ENCODE data around the gene HAT1. TPM values are rescaled to one million over a fixed set of nuclear protein-coding genes. Genes with fewer than 3 reads are reported as not detected.
"Not testable (repeated sequence)": the region's sequence is repeated elsewhere in the genome, so short reads cannot be mapped to it uniquely, and the experiment has no call there.

HAT1 gene
- total RNA-seq, 2 experiments from 2014 or later, result 75.5 to 77.3 TPM

GRCh38 chr2:171893824-171894611 lies 28.2 kb upstream of the HAT1 start, which contains the start of gene SLC25A12:
TSS of gene SLC25A12 (minus strand) at chr2:171894244. CDS start at chr2:171894214, 30 bp downstream.
- H3K27ac Mint-ChIP-seq, result peak within 1 kb of the TSS; percentile 87
- peaks cover 29% of the 10 kb centered on the region for H3K36me3 Mint-ChIP-seq (ENCODE audit: low read depth)
- ATAC-seq, result peak; percentile 98
- ChIA-PET POLR2A (interaction anchor here (0.7 to 3.5 kb wide), 3 partner anchors 8 to 83 kb away, joined by 3 to 23 read pairs (median 3); partner anchors contain the start of gene HAT1), CTCF (interaction anchor here (0.6 to 1.2 kb wide), 5 partner anchors 11 to 964 kb away, joined by 3 to 4 read pairs (median 3); no protein-coding TSS in a partner anchor)
- peak within 1 kb of the TSS; percentile 96 for H3K4me3 Mint-ChIP-seq
- H3K9me3 Mint-ChIP-seq (ENCODE audit: insufficient read depth), result no peaks in the 10 kb centered on the region
- peak; percentile 81 for DNase-seq
- H3K27me3 Mint-ChIP-seq (ENCODE audit: low read depth), result no peaks in the 10 kb centered on the region
- H3K4me1 Mint-ChIP-seq (ENCODE audit: low read depth), result peaks cover 28% of the 10 kb centered on the region

GRCh38 chr2:171894612-171894947 lies 27.7 kb upstream of the HAT1 start:
- ChIA-PET CTCF (interaction anchor here (1.2 kb wide), 2 partner anchors 29 to 168 kb away, joined by 3 read pairs; no protein-coding TSS in a partner anchor), POLR2A (interaction anchor here (1.3 to 3.5 kb wide), 2 partner anchors 9 to 28 kb away, joined by 3 to 23 read pairs; partner anchors contain the start of gene HAT1)
- no peak for DNase-seq
- Mint-ChIP-seq H3K27me3 (ENCODE audit: low read depth) (no peaks in the 10 kb centered on the region), H3K36me3 (ENCODE audit: low read depth) (peaks cover 24% of the 10 kb centered on the region), H3K4me1 (ENCODE audit: low read depth) (peaks cover 26% of the 10 kb centered on the region), H3K9me3 (ENCODE audit: insufficient read depth) (no peaks in the 10 kb centered on the region), H3K27ac (peak overlapping the region; percentile 51), H3K4me3 (peak overlapping the region; percentile 96)
- no peak for ATAC-seq

- ATAC-seq (no peak), DNase-seq (no peak)
- no peak overlapping the region for H3K27ac Mint-ChIP-seq
- ChIA-PET CTCF (no interaction called here), POLR2A (no interaction called here)
- peaks cover 26% of the 10 kb centered on the region for H3K4me1 Mint-ChIP-seq (ENCODE audit: low read depth)
- no peak overlapping the region for H3K4me3 Mint-ChIP-seq
- H3K27me3 Mint-ChIP-seq (ENCODE audit: low read depth), result no peaks in the 10 kb centered on the region
- H3K36me3 Mint-ChIP-seq (ENCODE audit: low read depth), result peaks cover 14% of the 10 kb centered on the region
- H3K9me3 Mint-ChIP-seq (ENCODE audit: insufficient read depth), result no peaks in the 10 kb centered on the region
These were observed 26.5 kb upstream of the HAT1 start for GRCh38 chr2:171895786-171896185.

- H3K36me3 Mint-ChIP-seq (ENCODE audit: low read depth); DNase-seq; H3K4me1 Mint-ChIP-seq (ENCODE audit: low read depth); H3K27ac Mint-ChIP-seq; CTCF ChIA-PET; H3K9me3 Mint-ChIP-seq (ENCODE audit: insufficient read depth); H3K4me3 Mint-ChIP-seq; POLR2A ChIA-PET; ATAC-seq: not testable (repeated sequence)
- H3K27me3 Mint-ChIP-seq (ENCODE audit: low read depth), result peaks cover 15% of the 10 kb centered on the region
These were observed 22.5 kb upstream of the HAT1 start for GRCh38 chr2:171899623-171900282.

GRCh38 chr2:171902840-171903420 lies 19.3 kb upstream of the HAT1 start:
- no peaks in the 10 kb centered on the region for H3K4me1 Mint-ChIP-seq (ENCODE audit: low read depth)
- ChIA-PET CTCF (no interaction called here), POLR2A (no interaction called here)
- no peak overlapping the region for H3K27ac Mint-ChIP-seq
- no peaks in the 10 kb centered on the region for H3K9me3 Mint-ChIP-seq (ENCODE audit: insufficient read depth)
- no peak for DNase-seq
- no peaks in the 10 kb centered on the region for H3K36me3 Mint-ChIP-seq (ENCODE audit: low read depth)
- no peak overlapping the region for H3K4me3 Mint-ChIP-seq
- ATAC-seq, result no peak
- H3K27me3 Mint-ChIP-seq (ENCODE audit: low read depth), result peaks cover 19% of the 10 kb centered on the region

- Mint-ChIP-seq H3K36me3 (ENCODE audit: low read depth) (no peaks in the 10 kb centered on the region), H3K4me3 (no peak overlapping the region), H3K27me3 (ENCODE audit: low read depth) (peaks cover 23% of the 10 kb centered on the region), H3K4me1 (ENCODE audit: low read depth) (no peaks in the 10 kb centered on the region), H3K9me3 (ENCODE audit: insufficient read depth) (no peaks in the 10 kb centered on the region), H3K27ac (no peak overlapping the region)
- ChIA-PET CTCF (no interaction called here), POLR2A (no interaction called here)
- no peak for ATAC-seq
- DNase-seq, result no peak
These were observed 14.0 kb upstream of the HAT1 start for GRCh38 chr2:171908235-171908634.

DNA sequence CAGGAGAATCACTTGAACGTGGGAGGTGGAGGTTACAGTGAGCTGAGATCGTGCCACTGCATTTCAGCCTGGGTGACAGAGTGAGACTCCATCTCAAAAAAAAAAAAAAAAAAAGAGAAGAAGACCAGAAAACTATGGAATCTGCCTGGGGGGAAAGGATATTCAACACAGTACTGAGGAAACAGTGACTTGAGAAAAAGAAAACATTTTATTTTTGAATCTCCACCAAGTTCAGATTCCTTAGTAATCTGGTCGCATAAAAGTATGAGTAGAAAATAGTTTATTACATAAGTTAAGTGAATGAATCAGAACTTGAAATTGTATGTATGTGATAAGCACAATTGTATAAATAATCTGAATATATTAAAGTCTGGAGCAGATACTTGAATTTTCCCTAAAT lies 13.0 kb upstream of the HAT1 start:
- Mint-ChIP-seq H3K27ac (no peak overlapping the region), H3K4me3 (no peak overlapping the region), H3K4me1 (ENCODE audit: low read depth) (no peaks in the 10 kb centered on the region), H3K27me3 (ENCODE audit: low read depth) (peaks cover 15% of the 10 kb centered on the region), H3K9me3 (ENCODE audit: insufficient read depth) (no peaks in the 10 kb centered on the region), H3K36me3 (ENCODE audit: low read depth) (no peaks in the 10 kb centered on the region)
- ChIA-PET CTCF (no interaction called here), POLR2A (no interaction called here)
- no peak for DNase-seq
- ATAC-seq, result no peak

- Mint-ChIP-seq H3K4me3 (no peak overlapping the region), H3K27ac (no peak overlapping the region), H3K9me3 (ENCODE audit: insufficient read depth) (no peaks in the 10 kb centered on the region), H3K4me1 (ENCODE audit: low read depth) (no peaks in the 10 kb centered on the region), H3K27me3 (ENCODE audit: low read depth) (peaks cover 11% of the 10 kb centered on the region), H3K36me3 (ENCODE audit: low read depth) (no peaks in the 10 kb centered on the region)
- POLR2A ChIA-PET, result no interaction called here
- CTCF ChIA-PET, result no interaction called here
- no peak for DNase-seq
- ATAC-seq, result no peak
These were observed 11.8 kb upstream of the HAT1 start for GRCh38 chr2:171910494-171910893.

GRCh38 chr2:171913517-171913916 lies 8.7 kb upstream of the HAT1 start:
- POLR2A ChIA-PET, result interaction anchor here (1.2 to 1.3 kb wide), 2 partner anchors 9 to 10 kb away, joined by 3 to 6 read pairs; partner anchors contain the start of gene HAT1
- Mint-ChIP-seq H3K27ac (no peak overlapping the region), H3K9me3 (ENCODE audit: insufficient read depth) (no peaks in the 10 kb centered on the region)

DNA sequence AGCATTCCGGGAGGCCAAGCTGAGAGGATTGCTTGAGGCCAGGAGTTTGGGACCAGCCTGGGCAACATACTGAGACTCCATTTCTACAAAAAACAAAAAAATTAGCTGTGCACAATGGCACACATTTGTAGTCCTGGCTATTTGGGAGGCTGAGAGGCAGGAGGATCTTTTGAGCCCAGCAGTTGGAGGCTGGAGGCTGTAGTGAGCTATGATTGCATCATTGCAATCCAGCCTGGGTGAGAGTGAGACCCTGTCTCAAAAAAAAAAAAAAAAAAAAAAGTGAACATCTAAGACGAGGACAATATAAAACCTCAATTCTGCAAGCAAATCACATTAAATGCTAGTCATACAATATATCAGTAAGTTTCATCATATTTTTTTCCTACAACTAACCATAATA lies 2.8 kb upstream of the HAT1 start:
- DNase-seq, result no peak
- no peak for ATAC-seq
- H3K27me3 Mint-ChIP-seq (ENCODE audit: low read depth), result no peaks in the 10 kb centered on the region
- H3K9me3 Mint-ChIP-seq (ENCODE audit: insufficient read depth), result no peaks in the 10 kb centered on the region
- peaks cover 17% of the 10 kb centered on the region for H3K4me1 Mint-ChIP-seq (ENCODE audit: low read depth)
- ChIA-PET CTCF (no interaction called here), POLR2A (no interaction called here)
- H3K4me3 Mint-ChIP-seq, result no peak overlapping the region
- H3K36me3 Mint-ChIP-seq (ENCODE audit: low read depth), result peaks cover 8% of the 10 kb centered on the region
- H3K27ac Mint-ChIP-seq, result no peak overlapping the region

More at GRCh38 chr2:171913517-171913916, 8.7 kb upstream of the HAT1 start:
- ATAC-seq (no peak), DNase-seq (no peak)
- Mint-ChIP-seq H3K36me3 (ENCODE audit: low read depth) (no peaks in the 10 kb centered on the region), H3K4me3 (no peak overlapping the region), H3K4me1 (ENCODE audit: low read depth) (no peaks in the 10 kb centered on the region), H3K27me3 (ENCODE audit: low read depth) (peaks cover 11% of the 10 kb centered on the region)
- CTCF ChIA-PET, result interaction anchor here (1.6 kb wide), 1 partner anchor 27 kb away, joined by 3 read pairs; no protein-coding TSS in a partner anchor

GRCh38 chr2:171921970-171922229 lies 361 bp upstream of the HAT1 start:
- peak overlapping the region; percentile 96 for H3K27ac Mint-ChIP-seq
- peaks cover 32% of the 10 kb centered on the region for H3K4me1 Mint-ChIP-seq (ENCODE audit: low read depth)
- CTCF ChIA-PET, result interaction anchor here (0.8 to 1.4 kb wide), 4 partner anchors 19 to 165 kb away, joined by 3 read pairs; no protein-coding TSS in a partner anchor
- no peak for DNase-seq
- no peaks in the 10 kb centered on the region for H3K9me3 Mint-ChIP-seq (ENCODE audit: insufficient read depth)
- H3K36me3 Mint-ChIP-seq (ENCODE audit: low read depth), result peaks cover 23% of the 10 kb centered on the region
- H3K27me3 Mint-ChIP-seq (ENCODE audit: low read depth), result no peaks in the 10 kb centered on the region
- POLR2A ChIA-PET, result interaction anchor here (0.6 to 2.7 kb wide), 5 partner anchors 8 to 41 kb away, joined by 3 to 23 read pairs (median 6); partner anchors contain the start of gene SLC25A12
- peak overlapping the region; percentile 91 for H3K4me3 Mint-ChIP-seq
- ATAC-seq, result peak; percentile 35

DNA sequence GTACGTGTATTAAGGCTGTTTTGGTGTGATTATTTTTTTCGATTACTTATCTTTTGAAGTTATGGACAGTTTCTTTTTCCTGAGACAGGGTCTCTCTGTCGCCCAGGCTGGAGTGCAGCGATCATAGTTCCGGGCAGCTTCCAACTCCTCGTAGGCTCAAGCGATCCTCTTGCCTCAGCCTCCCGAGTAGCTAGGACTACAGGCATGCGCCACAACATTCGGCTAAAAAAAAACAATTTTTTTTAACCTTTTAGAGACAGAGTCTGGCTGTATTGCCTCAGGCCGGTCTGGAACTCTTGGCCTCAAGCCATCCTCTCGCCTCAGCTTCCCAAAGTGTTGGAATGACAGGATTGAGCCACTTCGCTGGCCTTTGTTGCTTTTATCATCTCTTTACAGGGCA lies 945 bp downstream of the HAT1 start:
- H3K4me1 Mint-ChIP-seq (ENCODE audit: low read depth), result peaks cover 42% of the 10 kb centered on the region
- no peaks in the 10 kb centered on the region for H3K27me3 Mint-ChIP-seq (ENCODE audit: low read depth)
- ChIA-PET CTCF (interaction anchor here (0.7 to 1.3 kb wide), 5 partner anchors 10 to 179 kb away, joined by 3 read pairs; partner anchors contain the start of gene SLC25A12), POLR2A (interaction anchor here (0.6 to 2.7 kb wide), 4 partner anchors 9 to 102 kb away, joined by 3 to 23 read pairs (median 4); partner anchors contain the start of gene SLC25A12)
- H3K36me3 Mint-ChIP-seq (ENCODE audit: low read depth), result peaks cover 31% of the 10 kb centered on the region
- DNase-seq (no peak), ATAC-seq (no peak)
- no peaks in the 10 kb centered on the region for H3K9me3 Mint-ChIP-seq (ENCODE audit: insufficient read depth)
- H3K4me3 Mint-ChIP-seq, result peak overlapping the region; percentile 91
- H3K27ac Mint-ChIP-seq, result peak overlapping the region; percentile 96

Data from activated CD8-positive, alpha-beta T cell treated with anti-CD3 and anti-CD28 coated beads, Interleukin-2, amount 10 ng/mL, durations not matched to agents 7 days and 5 days (primary cell).